HL-60 (cell line): ENCODE results near the gene DGKI.

Experiments
- DNase-seq, 2 experiments: peaks; one replicate each; pipeline ENCODE4 v3.0.0-alpha.2; 2010 to 2020; ENCODE audit warnings: low read depth in 1 of 2, low spot score in 1 of 2
- H3K27ac ChIP-seq: fragments of 250-450 bp; sonication (Bioruptor Pico); replicated peaks from 2 replicates; pipeline ENCODE4 v1.5.1; 2020; ENCODE audit warnings: mild to moderate bottlenecking, moderate library complexity
- H3K27me3 ChIP-seq: fragments of 250-450 bp; sonication (Bioruptor Pico); 2 replicates; pipeline ENCODE4 v1.5.1; 2021; ENCODE audit warnings: mild to moderate bottlenecking, moderate library complexity; ENCODE audit not compliant: insufficient read depth, poor library complexity, severe bottlenecking
- H3K4me3 ChIP-seq: replicated peaks from 2 replicates; pipeline ENCODE4 v1.5.1; 2011; ENCODE audit warnings: mild to moderate bottlenecking, control low read depth, low read length; ENCODE audit not compliant: insufficient read depth
- CTCF ChIP-seq: IDR thresholded peaks from one replicate; pipeline ENCODE4 v1.5.1; 2011; ENCODE audit warnings: low read length, control low read depth, inconsistent platforms; ENCODE audit not compliant: insufficient read depth
- GABPA ChIP-seq: IDR thresholded peaks from 2 replicates; pipeline ENCODE4 v1.6.1; 2012; ENCODE audit warnings: low read depth
- POLR2AphosphoS5 ChIP-seq: IDR thresholded peaks from 2 replicates; pipeline ENCODE4 v1.6.1; 2012; ENCODE audit warnings: low read depth
- REST ChIP-seq: IDR thresholded peaks from 2 replicates; pipeline ENCODE4 v1.6.1; 2012; ENCODE audit warnings: low read depth; ENCODE audit not compliant: insufficient replicate concordance
- SPI1 ChIP-seq: IDR thresholded peaks from 2 replicates; pipeline ENCODE4 v1.6.1; 2012; ENCODE audit warnings: low read depth, mild to moderate bottlenecking, borderline replicate concordance

Gene DGKI

GRCh38 chr7:137893143-137893742, 46.5 kb upstream of the DGKI start:
- DNase-seq = no peak
- Histone ChIP-seq H3K27ac (no peak overlapping the region), H3K27me3 (no peaks in the 10 kb centered on the region), H3K4me3 (no peak overlapping the region)
- no peak for TF ChIP-seq REST
- TF ChIP-seq POLR2AphosphoS5 = no peak
- TF ChIP-seq GABPA = no peak
- no peak for TF ChIP-seq SPI1
- no peak for TF ChIP-seq CTCF

DNA sequence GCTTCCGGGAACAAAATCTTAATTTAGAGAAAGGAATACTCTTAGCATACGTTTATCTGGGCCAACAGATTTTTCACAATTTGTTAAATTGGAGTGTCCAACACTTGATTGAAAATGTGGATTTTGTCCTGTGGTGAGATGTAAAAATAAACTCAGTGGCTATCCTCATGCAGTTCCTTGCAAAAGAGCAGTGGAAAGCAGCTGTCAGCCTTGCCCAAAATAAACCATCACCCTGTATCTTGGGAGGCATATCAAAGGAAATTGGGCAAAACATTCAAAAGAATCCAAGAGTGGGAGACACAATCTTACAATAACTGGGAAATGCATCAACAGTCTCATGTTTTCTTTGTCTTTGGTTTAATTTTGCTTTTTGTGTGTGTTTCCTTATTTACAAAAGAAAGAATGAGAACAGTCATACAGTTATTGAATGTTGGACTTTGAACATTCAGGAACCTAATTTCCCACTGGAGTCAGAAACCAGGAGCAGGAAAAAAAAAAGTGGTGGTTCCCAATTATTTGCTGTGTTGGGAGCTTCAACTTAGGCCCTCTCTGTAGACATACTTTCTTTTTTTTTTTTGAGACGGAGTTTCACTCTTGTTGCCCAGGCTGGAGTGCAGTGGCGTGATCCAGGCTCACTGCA, 44.4 kb upstream of the DGKI start:
- no peak overlapping the region for H3K27ac ChIP-seq
- H3K27me3 ChIP-seq = no peaks in the 10 kb centered on the region
- TF ChIP-seq GABPA = no peak
- no peak for TF ChIP-seq POLR2AphosphoS5
- TF ChIP-seq SPI1 = no peak
- no peak for TF ChIP-seq REST
- TF ChIP-seq CTCF = no peak
- no peak for DNase-seq
- H3K4me3 ChIP-seq = no peak overlapping the region

DNA sequence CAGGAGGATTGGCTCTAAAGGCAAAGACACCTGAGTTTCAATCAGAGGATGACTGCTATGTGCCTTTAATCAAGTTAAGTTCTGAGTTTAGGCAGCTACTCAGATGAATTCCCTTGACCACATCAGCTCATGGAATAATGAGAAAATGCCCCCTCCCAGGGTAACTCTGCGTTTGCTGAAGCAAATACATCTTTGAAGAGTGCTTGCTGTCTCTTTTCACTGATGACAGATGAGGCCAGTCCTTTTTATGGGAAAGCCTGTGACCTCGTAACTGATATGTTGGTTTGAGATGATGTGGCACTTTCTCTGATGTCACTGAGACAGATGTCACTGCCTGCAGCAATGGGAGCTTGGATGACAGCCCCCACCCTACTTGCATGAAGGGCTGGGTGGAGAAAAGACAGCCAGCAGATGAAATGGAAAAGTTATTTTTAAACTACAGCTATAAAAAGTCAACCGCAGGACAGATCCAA, 43.7 kb upstream of the DGKI start:
- Histone ChIP-seq H3K27me3 (no peaks in the 10 kb centered on the region), H3K4me3 (no peak overlapping the region), H3K27ac (no peak overlapping the region)
- no peak for TF ChIP-seq CTCF
- DNase-seq = no peak

GRCh38 chr7:137888241-137888640, 41.5 kb upstream of the DGKI start:
- TF ChIP-seq POLR2AphosphoS5 = no peak
- TF ChIP-seq GABPA = no peak
- no peak for TF ChIP-seq REST
- TF ChIP-seq SPI1 = no peak
- no peak for TF ChIP-seq CTCF
- no peak overlapping the region for H3K4me3 ChIP-seq
- H3K27ac ChIP-seq = no peak overlapping the region
- H3K27me3 ChIP-seq = no peaks in the 10 kb centered on the region
- DNase-seq = no peak
